ENCODE results near the gene SCP2D1. TPM values are rescaled to one million over a fixed set of nuclear protein-coding genes. Genes with fewer than 3 reads are reported as not detected.

The SCP2D1 gene
- polyA plus RNA-seq, 1 of the 3 experiments (the other 2 are of a cell fraction): not detected

- TF ChIP-seq CTCF (IDR thresholded peaks at IDR 0.05): no peak
- peak; percentile 66; the same call in 1 of the 2 replicates for TF ChIP-seq NFIC (IDR thresholded peaks at IDR 0.05; ENCODE audit: borderline replicate concordance)
- no peak for TF ChIP-seq REST (IDR thresholded peaks at IDR 0.05; ENCODE audit: low read depth, low read length)
Observed at GRCh38 chr20:18857640-18858039, 44.1 kb downstream of the SCP2D1 start (continued).

- no peaks in the 10 kb centered on the region for H3K36me3 ChIP-seq (replicated peaks in 1 of 2; ENCODE audit: control insufficient read depth in 1 of 2, insufficient read depth in 2 of 2, low read length in 1 of 2)
- ChIA-PET POLR2A (no interaction called here), CTCF (no interaction called here)
- no peaks in the 10 kb centered on the region for H3K79me2 ChIP-seq (ENCODE audit: insufficient read depth)
- no peak for DNase-seq
- WGBS (ENCODE audit: low lambda C conversion rate): 28% methylated on average over 3 of the region's 3 CpGs
- no peaks in the 10 kb centered on the region for H3K9me3 ChIP-seq
- no peaks in the 10 kb centered on the region; a peak in 1 of 4 replicates for H3K4me1 ChIP-seq (ENCODE audit: control insufficient read depth in 1 of 2, insufficient read depth in 2 of 2, low read depth in 1 of 2, low read length in 1 of 2)
- H3K9ac ChIP-seq: no peak overlapping the region
- H3K27me3 ChIP-seq (ENCODE audit: insufficient read depth): no peaks in the 10 kb centered on the region
- H2AFZ ChIP-seq (ENCODE audit: low read depth): no peak overlapping the region
- H3K4me3 ChIP-seq (ENCODE audit: low read depth in 2 of 2, low read length in 1 of 2): no peak overlapping the region
- H3K4me2 ChIP-seq: no peak overlapping the region
- TF ChIP-seq MXI1 (IDR thresholded peaks at IDR 0.05; ENCODE audit: low read depth, low read length): no peak
- TF ChIP-seq RXRA (IDR thresholded peaks at IDR 0.05; ENCODE audit: borderline replicate concordance, low read depth): no peak
- TF ChIP-seq MAX (IDR thresholded peaks at IDR 0.05; ENCODE audit: low read depth): no peak
- no peak for TF ChIP-seq YY1 (IDR thresholded peaks at IDR 0.05; ENCODE audit: low read depth)
- TF ChIP-seq ZBTB33 (IDR thresholded peaks at IDR 0.05; ENCODE audit: borderline replicate concordance, low read depth): no peak
- no peak for TF ChIP-seq GATA2 (CRISPR knock-in tag; IDR thresholded peaks at IDR 0.05)
- no peak for TF ChIP-seq POLR2AphosphoS5 (IDR thresholded peaks at IDR 0.05; ENCODE audit: low read depth, low read length)
- no peak for TF ChIP-seq PBX3 (IDR thresholded peaks at IDR 0.05)
- TF ChIP-seq FOXM1 (IDR thresholded peaks at IDR 0.05; ENCODE audit: low read depth): no peak
- TF ChIP-seq FOSL2 (IDR thresholded peaks at IDR 0.05; ENCODE audit: borderline replicate concordance, low read depth): no peak
- no peak for TF ChIP-seq RAD21 (IDR thresholded peaks at IDR 0.05; ENCODE audit: low read length)
- TF ChIP-seq MEF2A (IDR thresholded peaks at IDR 0.05; ENCODE audit: borderline replicate concordance, low read depth): no peak
- no peak for TF ChIP-seq TCF12 (IDR thresholded peaks at IDR 0.05)
- no peak for TF ChIP-seq JUND (IDR thresholded peaks at IDR 0.05)
- TF ChIP-seq NRF1 (IDR thresholded peaks at IDR 0.05; ENCODE audit: low read depth, low read length): no peak
- TF ChIP-seq USF1 (IDR thresholded peaks at IDR 0.05; ENCODE audit: borderline replicate concordance, low read depth): no peak
- TF ChIP-seq SIN3A (IDR thresholded peaks at IDR 0.05; ENCODE audit: borderline replicate concordance, low read depth, low read length): no peak
- TF ChIP-seq SMC3 (IDR thresholded peaks at IDR 0.05; ENCODE audit: low read depth, low read length): no peak
- H3K9me2 ChIP-seq: no peaks in the 10 kb centered on the region
- no peaks in the 10 kb centered on the region for H4K20me1 ChIP-seq (ENCODE audit: insufficient read depth)
- H3K27ac ChIP-seq (ENCODE audit: low read depth in 2 of 2, low read length in 1 of 2): no peak overlapping the region; a peak in 1 of 4 replicates
- H3F3A ChIP-seq (replicated peaks; ENCODE audit: insufficient read depth): peaks cover 12% of the 10 kb centered on the region
Observed at GRCh38 chr20:18858816-18859215, 45.2 kb downstream of the SCP2D1 start.
